Muscle of back (tissue), 11 donors: ENCODE data around the gene GPC1. TPM values are rescaled to one million over a fixed set of nuclear protein-coding genes. Genes with fewer than 3 reads are reported as not detected.

ENCODE experiments used
- DNase-seq, 3 donors: peaks; one replicate each; pipeline versions ENCODE4 v3.0.0 to v3.0.0-alpha.2; 2013
- polyA plus RNA-seq, 10 donors: library from polyadenylated mRNA; unstranded; fragments of 120-200 nt; gene quantifications; one replicate each; pipeline ENCODE4 v1.2.1, GENCODE V29; 2013; ENCODE audit not compliant: insufficient read length in 10 of 10

Gene GPC1
- polyA plus RNA-seq, 10 donors = 62.2 to 112 (median 88.4) TPM

DNA sequence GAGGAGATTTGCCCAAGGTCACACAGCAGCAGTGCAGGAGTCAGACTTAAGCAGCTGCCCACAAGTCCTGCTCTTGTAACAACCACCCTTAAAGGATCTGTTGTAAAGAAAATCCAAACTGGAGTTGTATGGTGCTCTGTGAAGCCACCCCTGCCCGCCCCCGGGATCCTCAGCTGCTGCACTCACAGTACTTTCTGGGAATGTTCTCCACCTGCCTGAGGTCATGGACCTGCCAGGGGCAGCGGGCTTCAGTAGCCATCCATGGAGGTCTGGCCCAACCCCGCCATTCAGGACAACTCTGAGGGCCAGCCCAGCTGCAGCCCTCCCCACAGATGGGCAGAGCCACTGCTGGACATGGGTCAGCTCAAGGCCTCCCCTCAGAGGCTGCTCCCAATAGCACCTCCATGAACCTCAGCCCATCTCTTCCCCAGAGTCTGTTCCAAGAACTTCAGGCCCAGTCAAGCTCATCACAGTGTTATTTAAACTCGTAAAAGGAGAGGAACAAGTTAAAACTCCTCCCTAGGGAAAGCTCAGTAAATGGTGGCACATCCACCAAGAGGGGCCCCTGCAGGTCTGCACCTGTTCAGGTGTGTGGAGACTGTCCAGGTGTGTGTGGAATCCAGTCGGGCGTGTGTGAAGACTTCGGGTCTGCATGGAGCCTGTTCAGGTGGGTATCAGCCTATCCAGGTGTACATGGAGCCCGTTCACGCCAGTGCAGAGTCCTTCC, 39.4 kb upstream of the GPC1 start:
- DNase-seq = no peak

- no peak for DNase-seq
Observed at GRCh38 chr2:240396623-240397541, 38.6 kb upstream of the GPC1 start.

DNA sequence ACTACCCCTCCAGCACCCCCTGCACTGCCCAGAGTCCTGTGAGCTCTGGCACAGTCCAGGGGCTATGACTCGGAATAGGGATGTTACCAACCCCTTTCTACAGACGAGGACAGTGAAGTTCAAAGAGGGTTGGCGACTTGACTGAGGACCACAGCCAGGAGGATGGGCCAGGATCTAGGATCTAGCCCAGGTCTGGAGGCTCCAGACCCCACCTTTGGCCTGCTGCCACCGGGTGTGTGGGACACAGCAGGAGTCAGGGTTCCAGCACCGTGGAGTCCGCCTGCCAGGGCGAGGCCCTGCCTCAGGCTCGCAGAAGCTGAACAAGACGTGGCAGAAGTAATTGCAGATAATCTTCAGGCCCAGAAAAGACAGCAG, 37.9 kb upstream of the GPC1 start:
- DNase-seq = no peak

DNA sequence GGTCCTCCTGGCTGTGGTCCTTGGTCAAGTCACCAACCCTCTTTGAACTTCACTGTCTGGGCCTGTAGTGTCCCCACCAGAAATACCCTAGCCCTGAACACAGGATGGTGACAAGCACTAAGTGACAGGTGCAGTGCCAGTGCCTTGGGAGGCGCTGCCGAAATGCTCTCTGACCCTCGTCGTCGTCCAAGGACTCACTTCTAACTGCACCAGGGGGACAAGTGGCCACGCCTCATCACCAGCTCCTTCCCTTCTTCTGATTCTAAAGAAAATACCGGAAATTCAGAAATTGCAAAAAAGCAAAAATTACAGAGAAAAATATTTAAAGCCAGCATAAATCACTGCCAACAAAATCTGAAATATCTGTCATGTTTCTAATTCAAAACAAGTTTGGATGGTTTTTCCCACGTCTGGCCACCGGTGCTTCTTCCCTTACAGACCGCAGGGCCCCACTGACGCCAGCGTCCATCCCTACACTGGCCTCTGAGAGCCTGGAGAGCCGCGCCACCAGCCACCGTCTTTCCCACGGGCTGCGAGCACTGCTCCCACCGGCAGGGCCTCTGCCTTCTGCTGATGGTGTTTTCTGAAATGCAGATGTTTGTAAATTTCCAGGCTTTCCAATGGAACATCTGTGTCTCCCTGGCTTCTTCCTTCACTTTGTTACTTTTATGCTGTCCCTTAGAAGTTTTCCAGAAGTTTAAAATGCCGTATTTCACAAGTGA, 37.4 kb upstream of the GPC1 start:
- peak; percentile 35 to 85 (median 51) for DNase-seq

DNA sequence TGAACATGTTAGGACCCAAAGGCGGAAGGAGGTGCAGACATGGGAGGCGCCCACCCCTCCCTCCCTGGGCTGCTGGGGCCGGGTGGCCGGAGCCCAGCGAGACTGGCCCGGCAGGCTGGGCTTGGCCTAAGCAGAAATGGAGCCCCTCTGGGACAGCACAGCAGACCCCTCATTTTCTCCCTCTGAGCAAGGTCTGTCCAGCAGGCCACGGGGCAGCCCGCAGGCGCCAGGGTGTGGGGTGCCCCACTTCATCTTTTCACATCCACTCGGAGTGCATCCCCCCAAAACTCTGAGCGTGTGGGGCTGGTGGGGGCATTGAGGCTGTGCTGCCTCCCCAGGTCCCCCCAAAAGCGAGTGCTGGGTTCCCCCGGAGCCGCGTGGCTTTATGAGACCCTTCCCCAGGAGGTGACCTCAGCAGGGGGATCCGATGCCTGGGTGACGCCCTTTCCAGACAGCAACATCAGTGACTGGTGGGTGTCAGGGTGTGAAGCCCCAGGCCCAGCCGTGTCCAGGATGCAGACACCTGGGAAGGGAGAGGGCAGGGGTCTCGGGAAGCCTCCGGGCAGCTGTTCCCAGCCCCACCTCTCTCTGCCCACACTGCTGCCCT, 36.7 kb upstream of the GPC1 start:
- no peak for DNase-seq

DNA sequence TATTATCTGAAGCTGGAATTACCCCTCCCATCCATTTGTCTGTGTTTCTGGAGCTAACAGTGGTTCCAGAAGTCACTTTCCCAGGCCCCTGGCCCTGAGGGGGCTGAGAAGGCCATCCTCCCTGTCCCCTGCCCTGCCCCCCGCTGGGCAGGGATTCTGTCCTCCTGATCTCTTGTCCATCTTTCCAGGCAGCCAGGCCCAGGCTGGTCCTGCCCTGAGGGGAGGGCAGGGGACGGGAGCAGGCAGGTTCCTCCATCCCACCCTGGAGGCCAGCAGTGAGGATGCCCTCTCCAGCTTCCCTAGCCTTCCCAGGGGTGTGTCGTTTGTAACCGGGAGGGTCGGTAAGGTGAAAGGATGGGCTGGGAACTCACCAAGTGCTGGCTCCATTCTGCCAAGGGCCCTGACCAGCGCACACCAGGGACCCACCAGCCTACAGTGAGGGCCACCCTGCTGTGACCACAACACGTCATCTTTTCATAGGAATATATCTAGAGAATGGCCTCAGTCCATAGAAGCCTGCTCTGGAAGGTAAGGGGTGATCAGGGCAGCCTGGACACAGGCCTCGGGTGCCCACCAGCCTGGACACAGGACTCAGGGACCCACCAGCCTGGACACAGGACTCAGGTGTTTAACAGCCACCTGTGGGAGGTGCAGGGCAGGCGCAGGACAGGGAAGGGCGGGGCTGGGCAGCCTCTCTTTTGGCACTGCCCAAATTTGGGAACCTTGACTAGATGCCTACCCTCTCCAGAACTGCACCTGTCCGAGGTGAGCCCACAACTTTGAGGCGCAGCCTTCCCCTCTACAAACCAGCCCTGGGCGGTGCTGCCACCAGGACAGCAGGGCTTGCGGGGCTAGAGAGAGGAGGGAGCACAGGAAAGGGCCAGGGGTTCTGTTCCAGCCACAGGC, 35.8 kb upstream of the GPC1 start:
- DNase-seq = no peak

GRCh38 chr2:240400371-240401161, 34.9 kb upstream of the GPC1 start:
- DNase-seq = no peak

GRCh38 chr2:240401308-240401707, 34.2 kb upstream of the GPC1 start:
- no peak for DNase-seq

- no peak for DNase-seq
Observed at GRCh38 chr2:240401781-240402551, 33.5 kb upstream of the GPC1 start.

GRCh38 chr2:240402566-240403272, 32.7 kb upstream of the GPC1 start:
- no peak for DNase-seq

GRCh38 chr2:240403396-240404104, 31.9 kb upstream of the GPC1 start:
- DNase-seq = no peak

- no peak for DNase-seq
Observed at GRCh38 chr2:240404174-240404852, 31.1 kb upstream of the GPC1 start.

GRCh38 chr2:240405133-240405532, 30.3 kb upstream of the GPC1 start:
- DNase-seq = no peak

GRCh38 chr2:240405684-240406313, 29.7 kb upstream of the GPC1 start:
- no peak for DNase-seq

- no peak for DNase-seq
Observed at GRCh38 chr2:240407090-240407489, 28.4 kb upstream of the GPC1 start.

- DNase-seq = no peak
Observed at GRCh38 chr2:240410004-240410403, 25.5 kb upstream of the GPC1 start.

GRCh38 chr2:240410808-240411207, 24.7 kb upstream of the GPC1 start:
- DNase-seq = no peak
